Measurements from ENCODE around the gene TOP1. TPM values are rescaled to one million over a fixed set of nuclear protein-coding genes. Genes with fewer than 3 reads are reported as not detected.
A peak's percentile ranks its signal among the peaks of the same experiment; 100 is the strongest.

Gene TOP1
- total RNA-seq, 4 donors from 2014 or later: 23.1 to 49.9 (median 31.6) TPM

DNA sequence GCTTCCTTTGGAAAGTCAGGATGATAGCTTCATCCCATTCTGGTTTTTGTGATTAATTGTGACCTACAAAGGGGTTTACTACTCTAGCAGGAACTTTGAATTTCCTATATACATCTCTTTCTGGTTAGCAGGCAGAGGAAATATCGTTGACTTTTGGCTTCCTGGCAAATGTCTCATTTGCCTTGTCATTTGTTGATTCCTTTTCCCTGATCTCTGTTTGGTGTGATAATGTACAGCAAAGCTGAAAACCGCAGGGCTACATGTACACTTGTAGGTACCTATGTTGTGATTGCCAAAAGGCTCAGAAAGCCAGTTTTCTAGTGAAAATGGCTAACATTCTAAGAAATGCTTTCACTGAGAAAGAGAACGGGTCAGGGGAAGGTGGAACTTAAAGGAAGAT is 44.3 kb downstream of the TOP1 start:
- peak overlapping the region; percentile 8 to 68 (median 63) for H3K27ac ChIP-seq
- no peaks in the 10 kb centered on the region for H3K27me3 ChIP-seq
- DNase-seq: no peak
- H3K4me3 ChIP-seq: no peak overlapping the region
- TF ChIP-seq, protein P1, sequence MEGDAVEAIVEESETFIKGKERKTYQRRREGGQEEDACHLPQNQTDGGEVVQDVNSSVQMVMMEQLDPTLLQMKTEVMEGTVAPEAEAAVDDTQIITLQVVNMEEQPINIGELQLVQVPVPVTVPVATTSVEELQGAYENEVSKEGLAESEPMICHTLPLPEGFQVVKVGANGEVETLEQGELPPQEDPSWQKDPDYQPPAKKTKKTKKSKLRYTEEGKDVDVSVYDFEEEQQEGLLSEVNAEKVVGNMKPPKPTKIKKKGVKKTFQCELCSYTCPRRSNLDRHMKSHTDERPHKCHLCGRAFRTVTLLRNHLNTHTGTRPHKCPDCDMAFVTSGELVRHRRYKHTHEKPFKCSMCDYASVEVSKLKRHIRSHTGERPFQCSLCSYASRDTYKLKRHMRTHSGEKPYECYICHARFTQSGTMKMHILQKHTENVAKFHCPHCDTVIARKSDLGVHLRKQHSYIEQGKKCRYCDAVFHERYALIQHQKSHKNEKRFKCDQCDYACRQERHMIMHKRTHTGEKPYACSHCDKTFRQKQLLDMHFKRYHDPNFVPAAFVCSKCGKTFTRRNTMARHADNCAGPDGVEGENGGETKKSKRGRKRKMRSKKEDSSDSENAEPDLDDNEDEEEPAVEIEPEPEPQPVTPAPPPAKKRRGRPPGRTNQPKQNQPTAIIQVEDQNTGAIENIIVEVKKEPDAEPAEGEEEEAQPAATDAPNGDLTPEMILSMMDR (IDR thresholded peaks at IDR 0.05): no peak
- no peak for TF ChIP-seq POLR2A (IDR thresholded peaks at IDR 0.05)
- WGBS, 2 donors: 24 to 28% methylated on average over 3 of the region's 3 CpGs
- intact Hi-C loops (cut with DNase I): no loop called here
- peaks cover 0 to 37% (median 0%) of the 10 kb centered on the region in 3 donors for H3K36me3 ChIP-seq
- H3K4me1 ChIP-seq: peaks cover 10 to 70% (median 25%) of the 10 kb centered on the region in 3 donors
- no peaks in the 10 kb centered on the region for H3K9me3 ChIP-seq

DNA sequence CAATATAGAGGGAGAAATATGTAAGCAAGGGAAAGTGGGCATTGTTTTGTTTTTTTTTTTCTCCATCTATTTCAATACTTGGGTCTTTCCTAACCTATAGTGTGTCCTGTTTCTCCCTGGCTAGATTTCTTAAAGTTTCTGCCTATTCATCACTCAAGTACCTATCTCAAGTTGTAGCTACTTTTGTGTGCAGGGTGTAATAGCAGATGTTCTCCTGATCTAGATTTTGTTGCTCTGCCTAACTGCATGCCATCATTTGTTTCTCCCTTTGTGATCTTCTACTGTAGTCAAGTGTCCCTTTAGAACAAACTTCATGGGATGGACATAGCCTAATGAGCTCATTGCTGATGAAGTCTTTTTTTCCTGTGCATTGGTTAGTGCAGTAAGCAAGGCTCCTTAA is 45.8 kb downstream of the TOP1 start:
- Histone ChIP-seq H3K4me1 (peaks cover 10 to 74% (median 25%) of the 10 kb centered on the region in 3 donors), H3K9me3 (no peaks in the 10 kb centered on the region), H3K36me3 (peaks cover 0 to 41% (median 0%) of the 10 kb centered on the region in 3 donors), H3K27me3 (no peaks in the 10 kb centered on the region), H3K27ac (no peak overlapping the region), H3K4me3 (no peak overlapping the region)
- intact Hi-C loops (cut with DNase I): no loop called here
- TF ChIP-seq, protein P1 (IDR thresholded peaks at IDR 0.05): no peak
- TF ChIP-seq POLR2A (IDR thresholded peaks at IDR 0.05): no peak
- no peak for DNase-seq

DNA sequence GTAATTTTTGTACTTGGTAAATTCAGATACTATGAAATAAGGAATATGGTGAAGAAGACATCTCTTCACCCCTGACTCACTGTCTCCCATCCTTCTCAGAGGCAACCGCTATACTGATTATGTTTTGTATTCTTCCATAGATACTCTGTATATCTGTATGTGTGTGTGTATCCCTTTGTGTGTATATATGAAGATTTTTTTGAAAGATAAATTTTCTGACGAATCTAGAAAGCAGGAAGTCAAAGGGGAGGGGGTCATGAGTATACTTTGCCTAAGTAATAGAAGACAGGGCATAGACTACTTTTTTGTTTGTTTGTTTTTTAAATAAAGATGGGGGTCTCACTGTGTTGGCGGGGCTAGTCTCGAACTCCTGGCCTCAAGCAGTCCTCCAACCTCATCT is 48.2 kb downstream of the TOP1 start:
- intact Hi-C loops (cut with DNase I): no loop called here
- WGBS, 2 donors: 91% methylated on average over 4 of the region's 4 CpGs
- H3K9me3 ChIP-seq: no peaks in the 10 kb centered on the region
- TF ChIP-seq POLR2A (IDR thresholded peaks at IDR 0.05): no peak
- TF ChIP-seq, protein P1 (IDR thresholded peaks at IDR 0.05): no peak
- H3K27me3 ChIP-seq: no peaks in the 10 kb centered on the region
- peaks cover 0 to 60% (median 7%) of the 10 kb centered on the region in 3 donors for H3K36me3 ChIP-seq
- H3K27ac ChIP-seq: no peak overlapping the region
- DNase-seq: no peak
- H3K4me3 ChIP-seq: no peak overlapping the region
- H3K4me1 ChIP-seq: peaks cover 10 to 58% (median 17%) of the 10 kb centered on the region in 3 donors

DNA sequence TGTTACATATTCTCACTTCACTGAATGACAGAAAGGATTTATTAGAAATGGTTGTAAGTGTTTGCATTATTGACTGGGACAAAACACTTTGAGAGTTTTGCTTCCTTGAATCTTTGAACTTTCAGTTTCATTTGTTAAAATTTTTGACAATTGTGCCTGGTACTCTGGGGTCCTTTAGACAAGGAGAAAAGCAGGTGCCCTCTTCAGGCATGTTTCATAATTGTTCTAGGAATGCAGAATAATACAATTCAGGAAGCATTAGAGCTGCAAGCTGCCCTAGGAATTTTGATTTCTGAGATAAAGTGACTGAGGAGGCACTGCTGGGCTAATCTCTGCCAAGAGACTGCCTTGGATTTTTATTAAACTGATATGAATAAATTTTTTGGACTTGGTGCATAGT is 49.7 kb downstream of the TOP1 start:
- Histone ChIP-seq H3K36me3 (peaks cover 0 to 76% (median 9%) of the 10 kb centered on the region in 3 donors), H3K9me3 (no peaks in the 10 kb centered on the region), H3K27me3 (no peaks in the 10 kb centered on the region), H3K4me1 (peaks cover 0 to 43% (median 3%) of the 10 kb centered on the region in 3 donors), H3K27ac (peak overlapping the region in 1 of 4 donors; percentile 14), H3K4me3 (no peak overlapping the region)
- TF ChIP-seq, protein P1 (IDR thresholded peaks at IDR 0.05): peak in 5 of 6 experiments; percentile 29 to 51 (median 37)
- TF ChIP-seq POLR2A (IDR thresholded peaks at IDR 0.05): no peak
- intact Hi-C loops (cut with DNase I): no loop called here
- no peak for DNase-seq

DNA sequence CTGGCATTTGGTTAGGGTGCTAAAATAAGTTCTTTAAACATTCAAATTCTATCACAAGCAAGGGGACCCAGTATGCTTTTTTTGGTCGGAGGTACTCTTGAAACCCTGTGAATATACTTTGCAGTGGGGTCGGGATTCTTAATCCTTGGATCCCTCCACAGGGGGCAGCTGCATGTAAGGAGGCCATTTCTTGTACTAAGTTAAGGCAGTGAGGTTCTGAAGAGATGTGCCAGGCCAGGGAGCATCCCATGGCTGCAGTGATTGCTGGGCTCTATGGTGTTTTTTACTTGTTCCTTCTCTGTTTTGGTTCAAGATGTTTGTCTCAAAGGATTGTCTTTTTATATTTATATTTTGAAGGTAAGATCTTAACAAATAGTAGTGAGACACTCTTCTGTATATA is 50.4 kb downstream of the TOP1 start:
- WGBS, 2 donors: 85 to 87% methylated on average over 2 of the region's 2 CpGs
- no peak overlapping the region for H3K27ac ChIP-seq
- H3K9me3 ChIP-seq: no peaks in the 10 kb centered on the region
- H3K27me3 ChIP-seq: no peaks in the 10 kb centered on the region
- H3K4me3 ChIP-seq: no peak overlapping the region
- intact Hi-C loops (cut with DNase I): no loop called here
- DNase-seq: no peak
- H3K4me1 ChIP-seq: peaks cover 0 to 36% (median 0%) of the 10 kb centered on the region in 3 donors
- peaks cover 0 to 83% (median 9%) of the 10 kb centered on the region in 3 donors for H3K36me3 ChIP-seq
- TF ChIP-seq, protein P1 (IDR thresholded peaks at IDR 0.05): no peak
- TF ChIP-seq POLR2A (IDR thresholded peaks at IDR 0.05): no peak
